Neuronal stem cell (in vitro differentiated cells): ENCODE data around the gene RAPGEF5.
A peak's percentile ranks its signal among the peaks of the same experiment; 100 is the strongest.

Experiments used
- DNase-seq: peaks from one replicate; pipeline ENCODE4 v3.0.0-alpha.2; 2013; ENCODE audit warnings: low spot score
- H2AFZ ChIP-seq: one replicate; pipeline ENCODE4 v1.6.1; 2013; ENCODE audit warnings: mild to moderate bottlenecking, low read length, inconsistent platforms
- H2AK5ac ChIP-seq: 2 replicates; pipeline ENCODE4 v1.6.1; 2013; ENCODE audit warnings: low read depth, mild to moderate bottlenecking, inconsistent platforms, low read length, moderate library complexity, mixed read lengths
- H2BK120ac ChIP-seq: 2 replicates; pipeline ENCODE4 v1.6.1; 2013; ENCODE audit warnings: low read depth, mild to moderate bottlenecking, inconsistent platforms, low read length, moderate library complexity, mixed read lengths
- H2BK12ac ChIP-seq: one replicate; pipeline ENCODE4 v1.6.1; 2013; ENCODE audit warnings: low read length, inconsistent platforms
- H2BK15ac ChIP-seq: 2 replicates; pipeline ENCODE4 v1.6.1; 2013; ENCODE audit warnings: mild to moderate bottlenecking, low read length, inconsistent platforms, mixed read lengths
- H2BK5ac ChIP-seq: one replicate; pipeline ENCODE4 v1.6.1; 2013; ENCODE audit warnings: inconsistent platforms, mild to moderate bottlenecking, low read length, moderate library complexity
- H3K14ac ChIP-seq: one replicate; pipeline ENCODE4 v1.6.1; 2013; ENCODE audit warnings: low read length, inconsistent platforms
- H3K18ac ChIP-seq: 2 replicates; pipeline ENCODE4 v1.6.1; 2013; ENCODE audit warnings: low read length, inconsistent platforms
- H3K23ac ChIP-seq: 2 replicates; pipeline ENCODE4 v1.6.1; 2013; ENCODE audit warnings: low read depth, mild to moderate bottlenecking, mixed read lengths, low read length, inconsistent platforms; ENCODE audit not compliant: poor library complexity
- H3K27ac ChIP-seq: replicated peaks from 3 replicates; pipeline ENCODE4 v1.5.1; 2013; ENCODE audit warnings: low read length, inconsistent platforms
- H3K27me3 ChIP-seq, 3 experiments: 2 replicates each; pipeline ENCODE4 v1.6.1; 2013; ENCODE audit warnings: low read length in 3 of 3, mild to moderate bottlenecking in 2 of 3, inconsistent platforms in 1 of 3, low read depth in 1 of 3, mixed read lengths in 1 of 3, moderate library complexity in 1 of 3; ENCODE audit not compliant: control insufficient read depth in 3 of 3, insufficient read depth in 3 of 3
- H3K36me3 ChIP-seq, 2 donors: replicated peaks in 1 of 2; 2 replicates each; pipeline ENCODE4 v1.6.1; 2013; ENCODE audit warnings: low read length in 2 of 2; ENCODE audit not compliant: control insufficient read depth in 2 of 2, insufficient read depth in 2 of 2
- H3K4ac ChIP-seq: 2 replicates; pipeline ENCODE4 v1.6.1; 2013; ENCODE audit warnings: inconsistent platforms, mild to moderate bottlenecking, low read length, moderate library complexity
- H3K4me1 ChIP-seq, 2 donors: 1 replicate in 1 of 2; 2 replicates in 1 of 2; pipeline ENCODE4 v1.6.1; 2013; ENCODE audit warnings: low read length in 2 of 2, low read depth in 1 of 2; ENCODE audit not compliant: control insufficient read depth in 2 of 2, insufficient read depth in 1 of 2
- H3K4me2 ChIP-seq: one replicate; pipeline ENCODE4 v1.6.1; 2013; ENCODE audit warnings: mild to moderate bottlenecking, low read length, inconsistent platforms; ENCODE audit not compliant: insufficient read depth, poor library complexity, severe bottlenecking
- H3K4me3 ChIP-seq, 2 donors: 2 replicates each; pipeline ENCODE4 v1.5.1; 2013; ENCODE audit warnings: low read length in 2 of 2, mild to moderate bottlenecking in 2 of 2, inconsistent platforms in 1 of 2, moderate library complexity in 1 of 2
- H3K79me1 ChIP-seq: one replicate; pipeline ENCODE4 v1.6.1; 2013; ENCODE audit warnings: low read depth, mild to moderate bottlenecking, inconsistent platforms, low read length, moderate library complexity
- H3K9ac ChIP-seq: one replicate; pipeline ENCODE4 v1.6.1; 2013; ENCODE audit warnings: mild to moderate bottlenecking, low read depth, low read length, inconsistent platforms; ENCODE audit not compliant: poor library complexity
- H3K9me3 ChIP-seq, 2 donors: replicated peaks in 1 of 2; 2 replicates each; pipeline versions ENCODE3 to v1.6.1; 2013; ENCODE audit warnings: low read length in 2 of 2, mild to moderate bottlenecking in 2 of 2, inconsistent platforms in 1 of 2, low read depth in 1 of 2, mixed read lengths in 1 of 2, moderate library complexity in 1 of 2; ENCODE audit not compliant: control insufficient read depth in 2 of 2, insufficient read depth in 1 of 2
- H4K8ac ChIP-seq: one replicate; pipeline ENCODE4 v1.6.1; 2013; ENCODE audit warnings: low read depth, mild to moderate bottlenecking, inconsistent platforms, low read length, moderate library complexity
- H4K91ac ChIP-seq: one replicate; pipeline ENCODE4 v1.6.1; 2013; ENCODE audit warnings: low read length, low read depth, mild to moderate bottlenecking, inconsistent platforms; ENCODE audit not compliant: poor library complexity
- WGBS, 2 donors: extraction: QIAGEN DNeasy Blood & Tissue Kit; methylation state at CpG; one replicate each; pipeline ENCODE4 v1.1.7; 2013; ENCODE audit warnings: missing lambda C conversion rate in 2 of 2, mixed read lengths in 1 of 2; ENCODE audit not compliant: insufficient read length in 2 of 2, insufficient replicate concordance in 1 of 2; ENCODE audit errors: extremely low coverage in 2 of 2; 5-methylcytosine and 5-hydroxymethylcytosine counted together

The RAPGEF5 gene

GRCh38 chr7:22156205-22156604 lies 200.7 kb downstream of the RAPGEF5 start:
- H3K18ac ChIP-seq, result no peak overlapping the region
- no peak overlapping the region for H3K27ac ChIP-seq
- H3K9ac ChIP-seq, result no peak overlapping the region
- no peak overlapping the region for H4K91ac ChIP-seq
- H3K14ac ChIP-seq, result no peak overlapping the region
- H3K4me3 ChIP-seq, result no peak overlapping the region
- no peak overlapping the region for H4K8ac ChIP-seq
- H3K4me1 ChIP-seq, result peaks cover 13 to 27% of the 10 kb centered on the region in 2 donors
- no peak overlapping the region for H2BK5ac ChIP-seq
- WGBS, 2 donors, result no CpG with 5 or more reads among the region's 4 CpGs
- H3K27me3 ChIP-seq, result no peaks in the 10 kb centered on the region
- H2BK120ac ChIP-seq, result no peak overlapping the region
- H3K36me3 ChIP-seq, result peaks cover 0 to 42% of the 10 kb centered on the region in 2 donors
- H2AFZ ChIP-seq, result no peak overlapping the region
- H3K23ac ChIP-seq, result no peak overlapping the region
- no peak overlapping the region for H2BK15ac ChIP-seq
- H3K79me1 ChIP-seq, result no peaks in the 10 kb centered on the region
- H3K4ac ChIP-seq, result no peak overlapping the region
- H2AK5ac ChIP-seq, result no peak overlapping the region
- no peak overlapping the region for H3K4me2 ChIP-seq
- no peak for DNase-seq
- no peaks in the 10 kb centered on the region for H3K9me3 ChIP-seq
- no peak overlapping the region for H2BK12ac ChIP-seq

- Histone ChIP-seq H3K4me2 (no peak overlapping the region), H4K8ac (no peak overlapping the region), H2AK5ac (no peak overlapping the region), H2BK12ac (no peak overlapping the region), H3K9me3 (no peaks in the 10 kb centered on the region), H3K27me3 (no peaks in the 10 kb centered on the region), H2BK15ac (no peak overlapping the region), H2BK120ac (no peak overlapping the region), H4K91ac (no peak overlapping the region), H2AFZ (no peak overlapping the region), H3K4ac (no peak overlapping the region), H3K79me1 (no peaks in the 10 kb centered on the region), H3K14ac (no peak overlapping the region), H2BK5ac (no peak overlapping the region), H3K27ac (no peak overlapping the region), H3K36me3 (peaks cover 0 to 43% of the 10 kb centered on the region in 2 donors), H3K18ac (no peak overlapping the region), H3K4me3 (no peak overlapping the region), H3K9ac (no peak overlapping the region), H3K4me1 (peaks cover 13 to 27% of the 10 kb centered on the region in 2 donors), H3K23ac (no peak overlapping the region)
- WGBS, 2 donors, result no CpG with 5 or more reads among the region's 2 CpGs
- peak; percentile 33 for DNase-seq
These were observed 202.8 kb downstream of the RAPGEF5 start for GRCh38 chr7:22154143-22154529.

- H3K23ac ChIP-seq, result no peak overlapping the region
- peaks cover 0 to under 1% (median 0%) of the 10 kb centered on the region in 3 experiments for H3K27me3 ChIP-seq
- no peak overlapping the region for H3K9ac ChIP-seq
- no CpG with 5 or more reads among the region's 8 CpGs for WGBS, 2 donors
- peaks cover 0 to 45% of the 10 kb centered on the region in 2 donors for H3K36me3 ChIP-seq
- H3K9me3 ChIP-seq, result no peaks in the 10 kb centered on the region
- no peak overlapping the region for H3K4ac ChIP-seq
- peak overlapping the region; percentile 13 for H2AFZ ChIP-seq
- H2BK12ac ChIP-seq, result no peak overlapping the region
- peaks cover 13 to 27% of the 10 kb centered on the region in 2 donors for H3K4me1 ChIP-seq
- no peak overlapping the region for H4K91ac ChIP-seq
- no peaks in the 10 kb centered on the region for H3K79me1 ChIP-seq
- H2AK5ac ChIP-seq, result no peak overlapping the region
- DNase-seq, result no peak
- H3K18ac ChIP-seq, result no peak overlapping the region
- no peak overlapping the region for H2BK15ac ChIP-seq
- peak overlapping the region; percentile 35 for H3K27ac ChIP-seq
- H2BK120ac ChIP-seq, result no peak overlapping the region
- no peak overlapping the region for H3K14ac ChIP-seq
- H3K4me2 ChIP-seq, result no peak overlapping the region
- no peak overlapping the region for H2BK5ac ChIP-seq
- no peak overlapping the region for H4K8ac ChIP-seq
- no peak overlapping the region for H3K4me3 ChIP-seq
These were observed 203.4 kb downstream of the RAPGEF5 start for GRCh38 chr7:22153432-22154142.

GRCh38 chr7:22152690-22153089 lies 204.3 kb downstream of the RAPGEF5 start:
- Histone ChIP-seq H2AK5ac (no peak overlapping the region), H3K23ac (no peak overlapping the region), H3K9ac (no peak overlapping the region), H3K36me3 (peaks cover 0 to 51% of the 10 kb centered on the region in 2 donors), H2BK12ac (no peak overlapping the region), H2BK5ac (no peak overlapping the region), H4K91ac (no peak overlapping the region), H3K18ac (no peak overlapping the region), H4K8ac (no peak overlapping the region), H2AFZ (peak overlapping the region; percentile 53), H2BK15ac (no peak overlapping the region), H3K79me1 (no peaks in the 10 kb centered on the region), H3K9me3 (peaks cover 0 to 4% of the 10 kb centered on the region in 2 donors), H3K27ac (peak overlapping the region; percentile 73), H3K4me3 (no peak overlapping the region), H3K4me1 (peaks cover 13 to 27% of the 10 kb centered on the region in 2 donors), H3K4ac (no peak overlapping the region), H2BK120ac (no peak overlapping the region), H3K14ac (no peak overlapping the region), H3K27me3 (peaks cover 0 to 2% (median 0%) of the 10 kb centered on the region in 3 experiments), H3K4me2 (no peak overlapping the region)
- no peak for DNase-seq
- no CpG with 5 or more reads among the region's 3 CpGs for WGBS, 2 donors
